Activated B cell treated with CpG ODN at 0.5 μM for 24 hours (primary cell): ENCODE measurements around the gene SEMA5B. TPM values are rescaled to one million over a fixed set of nuclear protein-coding genes. Genes with fewer than 3 reads are reported as not detected.

ENCODE experiments used
- ATAC-seq: fragments of 200-7000 bp; cut with Tn5 transposase; one replicate; pipeline ENCODE4 v1.10.0; 2021; ENCODE audit warnings: low read depth, mild to moderate bottlenecking, moderate library complexity
- CTCF ChIA-PET: fragments of 350-600 bp; sonication (Branson Sonifier 250); formaldehyde crosslinking; loops from one replicate; lab custom pipeline; 2021; ENCODE audit warnings: antibody characterized with exemption; lab: Charles Lee
- POLR2A ChIA-PET: fragments of 350-600 bp; sonication (Branson Sonifier 250); formaldehyde crosslinking; loops from one replicate; lab custom pipeline; 2021; ENCODE audit warnings: antibody characterized with exemption; lab: Charles Lee
- DNase-seq: peaks from one replicate; pipeline ENCODE4 v3.0.0; 2022
- H3K27ac Mint-ChIP-seq: one replicate; pipeline ENCODE4 v1.8.0; 2020; ENCODE audit warnings: mixed read lengths
- H3K27me3 Mint-ChIP-seq: one replicate; pipeline ENCODE4 v1.8.0; 2021; ENCODE audit warnings: mixed read lengths
- H3K36me3 Mint-ChIP-seq: one replicate; pipeline ENCODE4 v1.8.0; 2021; ENCODE audit warnings: low read depth, mixed read lengths
- H3K4me1 Mint-ChIP-seq: one replicate; pipeline ENCODE4 v1.8.0; 2021; ENCODE audit warnings: mixed read lengths
- H3K4me3 Mint-ChIP-seq: one replicate; pipeline ENCODE4 v1.8.0; 2020; ENCODE audit warnings: mild to moderate bottlenecking, mixed read lengths
- H3K9me3 Mint-ChIP-seq: one replicate; pipeline ENCODE4 v1.8.0; 2020; ENCODE audit warnings: mixed read lengths
- intact Hi-C: fragments of 100-400 bp; cut with micrococcal nuclease; formaldehyde crosslinking; loops from one replicate; pipeline ENCODE4 v1.15.1; 2024
- total RNA-seq: library from RNA; stranded (reverse); gene quantifications from 2 replicates; pipeline ENCODE4 v1.2.3, GENCODE V29; 2022
- TF ChIP-seq, protein P1 (sequence below): fragments of 200-600 bp; IDR thresholded peaks from one replicate; pipeline ENCODE4 v1.8.0; 2022; ENCODE audit warnings: antibody characterized with exemption, mild to moderate bottlenecking

SEMA5B gene
- total RNA-seq, 1 donor from 2014 or later = 1.6 TPM

DNA sequence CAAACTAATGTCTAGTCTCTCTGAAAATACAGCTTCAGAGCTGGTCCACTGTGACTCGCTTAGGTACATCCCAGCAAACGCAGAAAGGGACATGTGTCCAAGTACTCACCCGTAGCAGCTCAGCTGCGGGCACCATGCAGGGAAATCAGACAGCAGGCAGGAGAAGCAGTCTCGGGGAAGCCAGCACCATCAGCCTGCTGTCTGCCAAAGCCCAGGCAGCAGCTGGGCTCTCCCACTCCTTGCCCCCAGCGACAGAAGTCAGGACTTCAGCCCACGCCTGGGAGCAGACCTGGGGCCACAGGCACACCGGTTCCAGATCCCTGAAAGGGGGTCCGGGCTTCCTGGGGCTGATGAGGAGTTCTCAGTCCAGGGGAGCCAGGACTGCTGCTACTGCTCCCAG is 34.9 kb downstream of the SEMA5B start:
- H3K27ac Mint-ChIP-seq = no peak overlapping the region
- CTCF ChIA-PET = no interaction called here
- H3K36me3 Mint-ChIP-seq = no peaks in the 10 kb centered on the region

DNA sequence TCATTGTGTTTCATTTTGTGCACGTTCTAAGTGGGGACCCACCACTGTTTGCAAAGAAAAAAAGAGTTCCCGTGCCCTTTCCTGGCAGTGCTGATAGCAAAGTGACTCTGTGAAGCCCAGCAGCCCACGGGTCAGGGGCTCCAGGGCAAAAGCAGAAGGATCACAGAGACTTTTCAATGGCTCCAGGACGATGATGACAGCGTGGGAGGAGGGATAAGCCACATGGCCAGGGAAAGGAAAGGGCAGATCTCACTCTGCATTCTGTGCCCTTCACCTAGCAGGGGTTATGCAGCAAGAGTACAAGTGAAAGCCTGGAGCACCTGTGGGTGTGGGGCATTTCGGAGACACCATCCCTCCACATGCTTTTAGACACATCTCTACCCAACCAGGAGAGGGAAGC is 35.4 kb downstream of the SEMA5B start:
- no peak overlapping the region for H3K27ac Mint-ChIP-seq
- intact Hi-C loops = no loop called here
- ChIA-PET CTCF (no interaction called here), POLR2A (no interaction called here)
- H3K4me3 Mint-ChIP-seq = no peak overlapping the region
- TF ChIP-seq, protein P1, sequence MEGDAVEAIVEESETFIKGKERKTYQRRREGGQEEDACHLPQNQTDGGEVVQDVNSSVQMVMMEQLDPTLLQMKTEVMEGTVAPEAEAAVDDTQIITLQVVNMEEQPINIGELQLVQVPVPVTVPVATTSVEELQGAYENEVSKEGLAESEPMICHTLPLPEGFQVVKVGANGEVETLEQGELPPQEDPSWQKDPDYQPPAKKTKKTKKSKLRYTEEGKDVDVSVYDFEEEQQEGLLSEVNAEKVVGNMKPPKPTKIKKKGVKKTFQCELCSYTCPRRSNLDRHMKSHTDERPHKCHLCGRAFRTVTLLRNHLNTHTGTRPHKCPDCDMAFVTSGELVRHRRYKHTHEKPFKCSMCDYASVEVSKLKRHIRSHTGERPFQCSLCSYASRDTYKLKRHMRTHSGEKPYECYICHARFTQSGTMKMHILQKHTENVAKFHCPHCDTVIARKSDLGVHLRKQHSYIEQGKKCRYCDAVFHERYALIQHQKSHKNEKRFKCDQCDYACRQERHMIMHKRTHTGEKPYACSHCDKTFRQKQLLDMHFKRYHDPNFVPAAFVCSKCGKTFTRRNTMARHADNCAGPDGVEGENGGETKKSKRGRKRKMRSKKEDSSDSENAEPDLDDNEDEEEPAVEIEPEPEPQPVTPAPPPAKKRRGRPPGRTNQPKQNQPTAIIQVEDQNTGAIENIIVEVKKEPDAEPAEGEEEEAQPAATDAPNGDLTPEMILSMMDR = no peak
- H3K9me3 Mint-ChIP-seq = no peaks in the 10 kb centered on the region
- H3K36me3 Mint-ChIP-seq = no peaks in the 10 kb centered on the region
- peaks cover 4% of the 10 kb centered on the region for H3K4me1 Mint-ChIP-seq
- DNase-seq (no peak), ATAC-seq (no peak)
- peaks cover 31% of the 10 kb centered on the region for H3K27me3 Mint-ChIP-seq

More for the DNA sequence above, 34.9 kb downstream of the SEMA5B start:
- ATAC-seq (no peak), DNase-seq (no peak)
- TF ChIP-seq, protein P1 = no peak
- Mint-ChIP-seq H3K27me3 (peaks cover 27% of the 10 kb centered on the region), H3K4me1 (peaks cover 4% of the 10 kb centered on the region), H3K4me3 (no peak overlapping the region), H3K9me3 (no peaks in the 10 kb centered on the region)
- intact Hi-C loops = no loop called here
- POLR2A ChIA-PET = no interaction called here

DNA sequence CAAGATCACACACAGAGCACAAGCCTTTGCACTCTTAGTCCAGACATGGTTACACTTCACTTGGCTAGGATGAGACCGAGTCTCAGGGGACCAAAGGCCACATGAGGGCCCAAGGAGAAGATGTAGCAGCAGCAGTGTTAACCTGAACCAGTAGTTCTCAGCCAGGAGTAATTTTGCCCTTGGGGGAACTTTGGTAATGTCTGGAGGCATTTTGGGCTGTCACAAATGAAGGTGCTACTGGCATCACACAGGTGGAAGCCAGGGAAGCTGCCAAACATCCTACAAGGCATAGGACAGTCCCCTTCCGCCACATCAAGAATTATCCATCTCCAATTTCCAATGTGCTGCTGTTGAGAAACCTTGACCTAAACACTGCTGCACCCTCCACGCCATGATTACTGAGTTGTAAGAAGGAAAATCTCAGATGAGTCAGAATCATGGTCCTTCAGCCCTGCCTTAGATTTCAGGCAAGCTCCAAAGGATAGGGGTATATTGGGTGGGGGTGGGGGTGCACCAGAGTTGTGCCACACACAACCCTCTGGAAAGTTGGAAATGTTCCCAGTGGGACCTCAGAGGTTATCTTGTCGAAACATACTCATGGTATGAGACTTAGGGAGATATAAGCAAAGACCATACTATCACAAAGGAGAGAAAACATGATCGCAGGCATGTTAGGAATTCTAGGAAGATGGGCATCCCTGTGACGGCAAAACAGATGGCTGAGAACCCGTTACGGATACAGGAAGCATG is 36.2 kb downstream of the SEMA5B start:
- Mint-ChIP-seq H3K27me3 (peaks cover 29% of the 10 kb centered on the region), H3K27ac (no peak overlapping the region), H3K4me1 (peaks cover 4% of the 10 kb centered on the region), H3K36me3 (no peaks in the 10 kb centered on the region), H3K4me3 (no peak overlapping the region), H3K9me3 (no peaks in the 10 kb centered on the region)
- POLR2A ChIA-PET = no interaction called here
- CTCF ChIA-PET = no interaction called here
- DNase-seq = no peak
- ATAC-seq = no peak
- intact Hi-C loops = no loop called here
- TF ChIP-seq, protein P1 = no peak

DNA sequence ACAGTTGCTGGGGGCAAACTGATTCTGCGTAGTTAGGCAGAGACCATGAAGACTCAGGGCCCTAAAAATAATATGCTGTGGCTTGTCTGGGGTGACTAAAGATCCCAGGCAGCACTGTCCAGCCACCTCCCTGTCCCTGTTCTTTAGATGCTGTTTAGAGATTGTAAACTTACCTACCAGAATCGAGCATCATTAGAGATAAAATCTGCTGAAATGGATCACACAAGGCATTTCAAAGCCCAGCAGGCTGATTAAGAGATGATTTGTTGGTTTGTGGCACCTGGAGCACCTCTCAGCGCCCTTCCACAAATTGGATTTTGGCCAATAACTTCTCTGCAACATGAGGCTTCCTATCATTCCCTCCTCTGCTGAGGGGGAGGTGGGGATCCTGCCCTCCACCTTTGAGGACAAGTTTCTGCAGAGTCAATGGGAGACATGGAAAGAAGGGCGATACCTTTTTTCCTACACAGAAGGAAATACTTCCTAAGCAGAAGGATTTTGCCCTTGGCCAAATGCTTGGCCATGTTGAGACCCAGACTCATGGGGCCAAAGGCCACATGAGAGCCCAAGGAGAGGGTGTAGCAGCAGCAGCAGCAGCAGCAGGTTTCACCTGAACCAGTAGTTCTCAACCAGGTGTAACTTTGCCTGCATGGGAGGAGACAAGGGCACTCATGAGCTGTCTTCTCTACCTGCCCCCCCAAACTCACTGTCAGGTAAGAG is 37.5 kb downstream of the SEMA5B start:
- Mint-ChIP-seq H3K27me3 (peaks cover 29% of the 10 kb centered on the region), H3K4me3 (no peak overlapping the region), H3K9me3 (no peaks in the 10 kb centered on the region), H3K36me3 (no peaks in the 10 kb centered on the region), H3K27ac (no peak overlapping the region), H3K4me1 (peaks cover 14% of the 10 kb centered on the region)
- TF ChIP-seq, protein P1 = no peak
- POLR2A ChIA-PET = no interaction called here
- CTCF ChIA-PET = no interaction called here
- DNase-seq = no peak
- intact Hi-C loops = no loop called here
- ATAC-seq = no peak

DNA sequence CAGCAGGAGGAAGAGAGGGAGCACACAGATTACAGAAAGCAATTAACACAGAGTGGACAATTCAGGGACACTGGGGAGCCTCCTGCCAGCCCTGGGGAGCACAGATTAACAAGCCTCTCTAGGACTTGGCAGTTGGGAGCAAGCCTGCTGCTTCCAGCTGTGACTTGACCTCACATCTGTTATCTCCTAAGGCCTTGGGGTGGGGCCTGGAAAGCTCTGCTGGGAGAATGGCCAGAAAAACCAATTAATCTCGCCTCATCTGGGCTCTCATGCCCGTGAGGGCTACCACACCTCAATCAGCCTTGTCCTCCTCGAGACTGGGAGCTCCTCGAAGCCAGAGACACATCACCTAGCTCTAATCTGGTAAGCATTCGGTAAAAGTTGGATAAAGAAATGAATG is 39.1 kb downstream of the SEMA5B start:
- intact Hi-C loops = no loop called here
- H3K4me1 Mint-ChIP-seq = peaks cover 29% of the 10 kb centered on the region
- H3K27me3 Mint-ChIP-seq = peaks cover 23% of the 10 kb centered on the region
- CTCF ChIA-PET = interaction anchor here (1.0 kb wide), 1 partner anchor 46 kb away, joined by 3 read pairs; no protein-coding TSS in a partner anchor
- H3K4me3 Mint-ChIP-seq = no peak overlapping the region
- TF ChIP-seq, protein P1 = no peak
- POLR2A ChIA-PET = no interaction called here
- no peak overlapping the region for H3K27ac Mint-ChIP-seq
- H3K9me3 Mint-ChIP-seq = no peaks in the 10 kb centered on the region
- no peaks in the 10 kb centered on the region for H3K36me3 Mint-ChIP-seq
- ATAC-seq (no peak), DNase-seq (no peak)
